HEK293 (cell line): Measurements from ENCODE around the gene DUSP3.

Experiments
- MZF1 ChIP-seq: fragments of 450-650 bp; formaldehyde crosslinking; IDR thresholded peaks from 2 replicates; pipeline ENCODE4 v1.5.1; 2017; ENCODE audit warnings: missing biosample characterization, missing genetic modification characterization, borderline replicate concordance
- RBAK ChIP-seq: fragments of 450-650 bp; formaldehyde crosslinking; IDR thresholded peaks from 2 replicates; pipeline ENCODE4 v1.5.1; 2016; ENCODE audit warnings: missing biosample characterization, missing genetic modification characterization
- SALL2 ChIP-seq: fragments of 450-650 bp; formaldehyde crosslinking; IDR thresholded peaks from 2 replicates; pipeline ENCODE4 v1.5.0; 2017; ENCODE audit warnings: missing biosample characterization, mild to moderate bottlenecking, missing genetic modification characterization, borderline replicate concordance
- SP2 ChIP-seq: fragments of 450-650 bp; formaldehyde crosslinking; IDR thresholded peaks from 2 replicates; pipeline ENCODE4 v1.5.1; 2016; ENCODE audit warnings: missing biosample characterization, missing genetic modification characterization
- ZBTB1 ChIP-seq: fragments of 450-650 bp; formaldehyde crosslinking; IDR thresholded peaks from 2 replicates; pipeline ENCODE4 v1.5.1; 2016; ENCODE audit warnings: missing biosample characterization, missing genetic modification characterization
- ZEB2 ChIP-seq: fragments of 450-650 bp; formaldehyde crosslinking; IDR thresholded peaks from 2 replicates; pipeline ENCODE4 v1.5.1; 2016; ENCODE audit warnings: missing biosample characterization, missing genetic modification characterization
- ZFP69B ChIP-seq: fragments of 450-650 bp; formaldehyde crosslinking; IDR thresholded peaks from 2 replicates; pipeline ENCODE4 v1.5.1; 2016; ENCODE audit warnings: missing biosample characterization, missing genetic modification characterization
- ZNF121 ChIP-seq: fragments of 450-650 bp; formaldehyde crosslinking; IDR thresholded peaks from 2 replicates; pipeline ENCODE4 v1.5.1; 2016; ENCODE audit warnings: missing biosample characterization, missing genetic modification characterization
- ZNF138 ChIP-seq: fragments of 450-650 bp; formaldehyde crosslinking; IDR thresholded peaks from 2 replicates; pipeline ENCODE4 v1.5.1; 2016; ENCODE audit warnings: missing biosample characterization, missing genetic modification characterization, borderline replicate concordance
- ZNF175 ChIP-seq: fragments of 450-650 bp; formaldehyde crosslinking; IDR thresholded peaks from 2 replicates; pipeline ENCODE4 v1.5.1; 2016; ENCODE audit warnings: missing biosample characterization, missing genetic modification characterization
- ZNF184 ChIP-seq: fragments of 450-650 bp; IDR thresholded peaks from 2 replicates; pipeline ENCODE4 v1.5.1; 2018; ENCODE audit warnings: missing biosample characterization, mild to moderate bottlenecking, missing genetic modification characterization
- ZNF23 ChIP-seq: fragments of 450-650 bp; formaldehyde crosslinking; IDR thresholded peaks from 2 replicates; pipeline ENCODE4 v1.5.1; 2016; ENCODE audit warnings: missing biosample characterization, missing genetic modification characterization, borderline replicate concordance
- ZNF302 ChIP-seq: fragments of 450-650 bp; formaldehyde crosslinking; IDR thresholded peaks from 2 replicates; pipeline ENCODE4 v1.5.1; 2016; ENCODE audit warnings: missing biosample characterization, missing genetic modification characterization, low read depth
- ZNF426 ChIP-seq: fragments of 450-650 bp; formaldehyde crosslinking; IDR thresholded peaks from 2 replicates; pipeline ENCODE4 v1.5.1; 2017; ENCODE audit warnings: missing biosample characterization, missing genetic modification characterization, mild to moderate bottlenecking, inconsistent platforms, moderate library complexity
- ZNF433 ChIP-seq: fragments of 450-650 bp; formaldehyde crosslinking; IDR thresholded peaks from 2 replicates; pipeline ENCODE4 v1.5.1; 2016; ENCODE audit warnings: missing biosample characterization, missing genetic modification characterization, low read depth
- ZNF514 ChIP-seq: fragments of 450-650 bp; formaldehyde crosslinking; IDR thresholded peaks from 2 replicates; pipeline ENCODE4 v1.5.1; 2016; ENCODE audit warnings: missing biosample characterization, missing genetic modification characterization
- ZNF529 ChIP-seq: fragments of 450-650 bp; formaldehyde crosslinking; IDR thresholded peaks from 2 replicates; pipeline ENCODE4 v1.5.1; 2017; ENCODE audit warnings: missing genetic modification characterization, missing biosample characterization; ENCODE audit not compliant: insufficient replicate concordance
- ZNF585B ChIP-seq: fragments of 450-650 bp; formaldehyde crosslinking; IDR thresholded peaks from 2 replicates; pipeline ENCODE4 v1.5.1; 2016; ENCODE audit warnings: missing biosample characterization, missing genetic modification characterization
- ZNF629 ChIP-seq: fragments of 450-650 bp; formaldehyde crosslinking; IDR thresholded peaks from 2 replicates; pipeline ENCODE4 v1.5.1; 2017; ENCODE audit warnings: missing biosample characterization, missing genetic modification characterization
- ZNF654 ChIP-seq: fragments of 450-650 bp; formaldehyde crosslinking; IDR thresholded peaks from 2 replicates; pipeline ENCODE4 v1.5.1; 2016; ENCODE audit warnings: low read depth, missing biosample characterization, missing genetic modification characterization
- ZNF664 ChIP-seq: fragments of 450-650 bp; formaldehyde crosslinking; IDR thresholded peaks from 2 replicates; pipeline ENCODE4 v1.5.1; 2016; ENCODE audit warnings: missing biosample characterization, missing genetic modification characterization
- ZNF707 ChIP-seq: fragments of 450-650 bp; formaldehyde crosslinking; IDR thresholded peaks from 2 replicates; pipeline ENCODE4 v1.5.1; 2016; ENCODE audit warnings: missing biosample characterization, missing genetic modification characterization
- TF ChIP-seq, protein P1 (sequence below): fragments of 450-650 bp; formaldehyde crosslinking; IDR thresholded peaks from 2 replicates; pipeline ENCODE4; 2016; ENCODE audit warnings: missing biosample characterization, missing genetic modification characterization
- TF ChIP-seq, protein P2 (sequence below): fragments of 450-650 bp; formaldehyde crosslinking; IDR thresholded peaks from 2 replicates; pipeline ENCODE4 v1.5.1; 2016; ENCODE audit warnings: missing biosample characterization, missing genetic modification characterization
- TF ChIP-seq, protein P3 (sequence below): fragments of 450-650 bp; formaldehyde crosslinking; conservative IDR thresholded peaks from 2 replicates; pipeline ENCODE4 v1.5.1; 2016; ENCODE audit warnings: low read depth, missing biosample characterization, missing genetic modification characterization
- TF ChIP-seq, protein P4 (sequence below): fragments of 450-650 bp; formaldehyde crosslinking; IDR thresholded peaks from 2 replicates; pipeline ENCODE4 v1.5.1; 2016; ENCODE audit warnings: missing biosample characterization, missing genetic modification characterization, low read depth
- TF ChIP-seq, protein P5 (sequence below): fragments of 450-650 bp; formaldehyde crosslinking; IDR thresholded peaks from 2 replicates; pipeline ENCODE4 v1.5.1; 2016; ENCODE audit warnings: missing biosample characterization, missing genetic modification characterization
- TF ChIP-seq, protein P6 (sequence below): fragments of 450-650 bp; IDR thresholded peaks from 2 replicates; pipeline ENCODE4 v1.5.1; 2018; ENCODE audit warnings: missing biosample characterization, missing genetic modification characterization

Gene DUSP3

DNA sequence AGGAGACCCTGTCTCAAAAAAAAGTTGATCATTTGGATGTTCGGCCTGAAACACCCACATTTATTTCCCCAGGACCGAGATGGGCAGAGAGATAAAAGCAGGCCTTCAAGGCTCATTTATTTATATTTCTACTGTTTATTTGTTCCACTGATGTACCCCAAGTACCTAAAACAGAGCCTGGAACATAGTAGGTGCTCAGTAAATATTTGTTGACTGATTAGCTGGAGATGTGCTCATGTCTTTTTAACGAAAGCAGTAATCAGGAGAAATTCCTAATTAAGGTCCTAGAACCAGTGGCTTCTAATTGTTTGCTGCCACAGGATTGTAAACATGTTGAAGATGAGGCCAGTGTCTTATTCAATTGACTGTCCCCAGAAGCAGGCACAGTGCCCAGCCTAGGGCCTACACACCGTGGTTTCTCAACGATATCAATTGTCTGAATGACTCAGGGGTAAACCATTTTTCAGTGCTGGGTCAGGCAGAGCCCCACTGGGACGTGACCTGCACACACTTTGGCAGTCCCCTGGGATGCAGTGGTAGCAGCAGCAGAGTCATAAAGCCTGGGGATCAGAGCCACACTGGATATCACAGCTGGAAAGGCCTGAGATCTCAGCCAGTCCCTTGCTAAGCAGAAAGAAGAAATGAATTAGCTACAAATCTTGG lies 54.9 kb downstream of the DUSP3 start (continued):
- no peak for TF ChIP-seq ZNF707
- TF ChIP-seq ZNF529, result no peak
- TF ChIP-seq SALL2, result no peak
- TF ChIP-seq ZNF654, result no peak
- TF ChIP-seq, protein P1, sequence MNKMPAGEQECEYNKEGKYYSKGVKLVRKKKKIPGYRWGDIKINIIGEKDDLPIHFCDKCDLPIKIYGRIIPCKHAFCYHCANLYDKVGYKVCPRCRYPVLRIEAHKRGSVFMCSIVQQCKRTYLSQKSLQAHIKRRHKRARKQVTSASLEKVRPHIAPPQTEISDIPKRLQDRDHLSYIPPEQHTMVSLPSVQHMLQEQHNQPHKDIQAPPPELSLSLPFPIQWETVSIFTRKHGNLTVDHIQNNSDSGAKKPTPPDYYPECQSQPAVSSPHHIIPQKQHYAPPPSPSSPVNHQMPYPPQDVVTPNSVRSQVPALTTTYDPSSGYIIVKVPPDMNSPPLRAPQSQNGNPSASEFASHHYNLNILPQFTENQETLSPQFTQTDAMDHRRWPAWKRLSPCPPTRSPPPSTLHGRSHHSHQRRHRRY (tag by site-specific recombination), result no peak
- TF ChIP-seq ZNF433 (tag by site-specific recombination), result no peak
- TF ChIP-seq, protein P2, sequence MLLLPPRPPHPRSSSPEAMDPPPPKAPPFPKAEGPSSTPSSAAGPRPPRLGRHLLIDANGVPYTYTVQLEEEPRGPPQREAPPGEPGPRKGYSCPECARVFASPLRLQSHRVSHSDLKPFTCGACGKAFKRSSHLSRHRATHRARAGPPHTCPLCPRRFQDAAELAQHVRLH (tag by site-specific recombination), result no peak
- TF ChIP-seq ZBTB1 (tag by site-specific recombination), result no peak
- no peak for TF ChIP-seq ZNF426 (tag by site-specific recombination)
- no peak for TF ChIP-seq RBAK (tag by site-specific recombination)
- TF ChIP-seq, protein P3, sequence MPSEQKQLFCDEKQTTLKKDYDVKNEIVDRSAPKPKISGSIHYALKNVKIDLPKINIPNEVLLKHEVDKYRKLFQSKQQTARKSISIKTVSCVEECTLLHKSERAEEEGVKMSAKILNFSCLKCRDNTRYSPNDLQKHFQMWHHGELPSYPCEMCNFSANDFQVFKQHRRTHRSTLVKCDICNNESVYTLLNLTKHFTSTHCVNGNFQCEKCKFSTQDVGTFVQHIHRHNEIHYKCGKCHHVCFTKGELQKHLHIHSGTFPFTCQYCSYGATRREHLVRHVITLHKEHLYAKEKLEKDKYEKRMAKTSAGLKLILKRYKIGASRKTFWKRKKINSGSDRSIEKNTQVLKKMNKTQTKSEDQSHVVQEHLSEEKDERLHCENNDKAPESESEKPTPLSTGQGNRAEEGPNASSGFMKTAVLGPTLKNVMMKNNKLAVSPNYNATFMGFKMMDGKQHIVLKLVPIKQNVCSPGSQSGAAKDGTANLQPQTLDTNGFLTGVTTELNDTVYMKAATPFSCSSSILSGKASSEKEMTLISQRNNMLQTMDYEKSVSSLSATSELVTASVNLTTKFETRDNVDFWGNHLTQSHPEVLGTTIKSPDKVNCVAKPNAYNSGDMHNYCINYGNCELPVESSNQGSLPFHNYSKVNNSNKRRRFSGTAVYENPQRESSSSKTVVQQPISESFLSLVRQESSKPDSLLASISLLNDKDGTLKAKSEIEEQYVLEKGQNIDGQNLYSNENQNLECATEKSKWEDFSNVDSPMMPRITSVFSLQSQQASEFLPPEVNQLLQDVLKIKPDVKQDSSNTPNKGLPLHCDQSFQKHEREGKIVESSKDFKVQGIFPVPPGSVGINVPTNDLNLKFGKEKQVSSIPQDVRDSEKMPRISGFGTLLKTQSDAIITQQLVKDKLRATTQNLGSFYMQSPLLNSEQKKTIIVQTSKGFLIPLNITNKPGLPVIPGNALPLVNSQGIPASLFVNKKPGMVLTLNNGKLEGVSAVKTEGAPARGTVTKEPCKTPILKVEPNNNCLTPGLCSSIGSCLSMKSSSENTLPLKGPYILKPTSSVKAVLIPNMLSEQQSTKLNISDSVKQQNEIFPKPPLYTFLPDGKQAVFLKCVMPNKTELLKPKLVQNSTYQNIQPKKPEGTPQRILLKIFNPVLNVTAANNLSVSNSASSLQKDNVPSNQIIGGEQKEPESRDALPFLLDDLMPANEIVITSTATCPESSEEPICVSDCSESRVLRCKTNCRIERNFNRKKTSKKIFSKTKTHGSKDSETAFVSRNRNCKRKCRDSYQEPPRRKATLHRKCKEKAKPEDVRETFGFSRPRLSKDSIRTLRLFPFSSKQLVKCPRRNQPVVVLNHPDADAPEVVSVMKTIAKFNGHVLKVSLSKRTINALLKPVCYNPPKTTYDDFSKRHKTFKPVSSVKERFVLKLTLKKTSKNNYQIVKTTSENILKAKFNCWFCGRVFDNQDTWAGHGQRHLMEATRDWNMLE, result 0 out of 2 replicates have a peak, but pooled peaks have one; percentile 19
- no peak for TF ChIP-seq ZNF23
- peak; percentile 93 for TF ChIP-seq ZNF664 (tag by site-specific recombination)
- no peak for TF ChIP-seq ZNF121 (tag by site-specific recombination)
- TF ChIP-seq, protein P4, sequence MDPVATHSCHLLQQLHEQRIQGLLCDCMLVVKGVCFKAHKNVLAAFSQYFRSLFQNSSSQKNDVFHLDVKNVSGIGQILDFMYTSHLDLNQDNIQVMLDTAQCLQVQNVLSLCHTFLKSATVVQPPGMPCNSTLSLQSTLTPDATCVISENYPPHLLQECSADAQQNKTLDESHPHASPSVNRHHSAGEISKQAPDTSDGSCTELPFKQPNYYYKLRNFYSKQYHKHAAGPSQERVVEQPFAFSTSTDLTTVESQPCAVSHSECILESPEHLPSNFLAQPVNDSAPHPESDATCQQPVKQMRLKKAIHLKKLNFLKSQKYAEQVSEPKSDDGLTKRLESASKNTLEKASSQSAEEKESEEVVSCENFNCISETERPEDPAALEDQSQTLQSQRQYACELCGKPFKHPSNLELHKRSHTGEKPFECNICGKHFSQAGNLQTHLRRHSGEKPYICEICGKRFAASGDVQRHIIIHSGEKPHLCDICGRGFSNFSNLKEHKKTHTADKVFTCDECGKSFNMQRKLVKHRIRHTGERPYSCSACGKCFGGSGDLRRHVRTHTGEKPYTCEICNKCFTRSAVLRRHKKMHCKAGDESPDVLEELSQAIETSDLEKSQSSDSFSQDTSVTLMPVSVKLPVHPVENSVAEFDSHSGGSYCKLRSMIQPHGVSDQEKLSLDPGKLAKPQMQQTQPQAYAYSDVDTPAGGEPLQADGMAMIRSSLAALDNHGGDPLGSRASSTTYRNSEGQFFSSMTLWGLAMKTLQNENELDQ (tag by site-specific recombination), result peak; percentile 58; the same call in 1 of the 2 replicates
- TF ChIP-seq ZNF138, result no peak
- TF ChIP-seq ZNF585B, result no peak
- TF ChIP-seq ZNF629 (tag by site-specific recombination), result peak; percentile 88
- peak; percentile 87 for TF ChIP-seq ZEB2 (tag by site-specific recombination)
- TF ChIP-seq, protein P5, sequence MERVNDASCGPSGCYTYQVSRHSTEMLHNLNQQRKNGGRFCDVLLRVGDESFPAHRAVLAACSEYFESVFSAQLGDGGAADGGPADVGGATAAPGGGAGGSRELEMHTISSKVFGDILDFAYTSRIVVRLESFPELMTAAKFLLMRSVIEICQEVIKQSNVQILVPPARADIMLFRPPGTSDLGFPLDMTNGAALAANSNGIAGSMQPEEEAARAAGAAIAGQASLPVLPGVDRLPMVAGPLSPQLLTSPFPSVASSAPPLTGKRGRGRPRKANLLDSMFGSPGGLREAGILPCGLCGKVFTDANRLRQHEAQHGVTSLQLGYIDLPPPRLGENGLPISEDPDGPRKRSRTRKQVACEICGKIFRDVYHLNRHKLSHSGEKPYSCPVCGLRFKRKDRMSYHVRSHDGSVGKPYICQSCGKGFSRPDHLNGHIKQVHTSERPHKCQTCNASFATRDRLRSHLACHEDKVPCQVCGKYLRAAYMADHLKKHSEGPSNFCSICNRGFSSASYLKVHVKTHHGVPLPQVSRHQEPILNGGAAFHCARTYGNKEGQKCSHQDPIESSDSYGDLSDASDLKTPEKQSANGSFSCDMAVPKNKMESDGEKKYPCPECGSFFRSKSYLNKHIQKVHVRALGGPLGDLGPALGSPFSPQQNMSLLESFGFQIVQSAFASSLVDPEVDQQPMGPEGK, result peak; percentile 75
- no peak for TF ChIP-seq ZNF302 (tag by site-specific recombination)
- TF ChIP-seq SP2 (tag by site-specific recombination), result no peak; the same call in 1 of the 2 replicates
- TF ChIP-seq ZFP69B, result peak; percentile 64; the same call in 1 of the 2 replicates
- no peak for TF ChIP-seq ZNF175 (tag by site-specific recombination)
- peak; percentile 85 for TF ChIP-seq MZF1 (tag by site-specific recombination)
- TF ChIP-seq, protein P6, sequence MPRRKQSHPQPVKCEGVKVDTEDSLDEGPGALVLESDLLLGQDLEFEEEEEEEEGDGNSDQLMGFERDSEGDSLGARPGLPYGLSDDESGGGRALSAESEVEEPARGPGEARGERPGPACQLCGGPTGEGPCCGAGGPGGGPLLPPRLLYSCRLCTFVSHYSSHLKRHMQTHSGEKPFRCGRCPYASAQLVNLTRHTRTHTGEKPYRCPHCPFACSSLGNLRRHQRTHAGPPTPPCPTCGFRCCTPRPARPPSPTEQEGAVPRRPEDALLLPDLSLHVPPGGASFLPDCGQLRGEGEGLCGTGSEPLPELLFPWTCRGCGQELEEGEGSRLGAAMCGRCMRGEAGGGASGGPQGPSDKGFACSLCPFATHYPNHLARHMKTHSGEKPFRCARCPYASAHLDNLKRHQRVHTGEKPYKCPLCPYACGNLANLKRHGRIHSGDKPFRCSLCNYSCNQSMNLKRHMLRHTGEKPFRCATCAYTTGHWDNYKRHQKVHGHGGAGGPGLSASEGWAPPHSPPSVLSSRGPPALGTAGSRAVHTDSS (tag by site-specific recombination), result no peak
- no peak for TF ChIP-seq ZNF514
- TF ChIP-seq ZNF184 (tag by site-specific recombination), result peak; percentile 82
